ENCODE data around the gene MAN1C1. TPM values are rescaled to one million over a fixed set of nuclear protein-coding genes. Genes with fewer than 3 reads are reported as not detected.

The MAN1C1 gene
- total RNA-seq, 1 experiment from 2014 or later = 9.3 TPM

DNA sequence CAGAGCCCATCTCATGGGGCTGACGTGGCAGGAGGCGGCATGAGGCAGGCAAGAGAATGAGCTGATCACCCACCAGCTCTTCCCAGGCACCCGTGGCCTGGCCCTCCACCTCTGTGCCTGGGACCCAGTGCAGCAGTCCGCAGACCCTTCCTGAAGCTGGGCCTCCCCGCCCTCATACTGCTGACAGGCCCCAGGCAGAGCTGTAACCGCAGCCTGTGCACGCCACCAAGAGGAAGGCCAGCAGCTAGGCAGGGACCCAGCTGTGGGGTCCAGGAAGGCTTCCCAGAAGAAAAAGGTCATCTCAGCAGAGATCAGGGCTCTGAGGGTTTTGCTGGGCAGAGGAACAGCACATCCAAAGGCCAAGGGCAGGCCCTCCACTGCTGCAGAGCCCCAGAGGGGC is 193.3 kb downstream of the MAN1C1 start:
- H3K4me3 Mint-ChIP-seq = no peak overlapping the region

More for the DNA sequence above, 193.3 kb downstream of the MAN1C1 start:
- no peak overlapping the region for H2AK5ac ChIP-seq (ENCODE audit: insufficient read length, low read length)
- TF ChIP-seq, protein P1, sequence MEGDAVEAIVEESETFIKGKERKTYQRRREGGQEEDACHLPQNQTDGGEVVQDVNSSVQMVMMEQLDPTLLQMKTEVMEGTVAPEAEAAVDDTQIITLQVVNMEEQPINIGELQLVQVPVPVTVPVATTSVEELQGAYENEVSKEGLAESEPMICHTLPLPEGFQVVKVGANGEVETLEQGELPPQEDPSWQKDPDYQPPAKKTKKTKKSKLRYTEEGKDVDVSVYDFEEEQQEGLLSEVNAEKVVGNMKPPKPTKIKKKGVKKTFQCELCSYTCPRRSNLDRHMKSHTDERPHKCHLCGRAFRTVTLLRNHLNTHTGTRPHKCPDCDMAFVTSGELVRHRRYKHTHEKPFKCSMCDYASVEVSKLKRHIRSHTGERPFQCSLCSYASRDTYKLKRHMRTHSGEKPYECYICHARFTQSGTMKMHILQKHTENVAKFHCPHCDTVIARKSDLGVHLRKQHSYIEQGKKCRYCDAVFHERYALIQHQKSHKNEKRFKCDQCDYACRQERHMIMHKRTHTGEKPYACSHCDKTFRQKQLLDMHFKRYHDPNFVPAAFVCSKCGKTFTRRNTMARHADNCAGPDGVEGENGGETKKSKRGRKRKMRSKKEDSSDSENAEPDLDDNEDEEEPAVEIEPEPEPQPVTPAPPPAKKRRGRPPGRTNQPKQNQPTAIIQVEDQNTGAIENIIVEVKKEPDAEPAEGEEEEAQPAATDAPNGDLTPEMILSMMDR (conservative IDR thresholded peaks at IDR 0.05) = no peak
- H3K79me1 ChIP-seq (ENCODE audit: insufficient read depth, low read depth, low read length, poor library complexity, severe bottlenecking) = no peaks in the 10 kb centered on the region
- no peak overlapping the region for H4K91ac ChIP-seq (ENCODE audit: insufficient read length, low read depth, low read length)
- no peaks in the 10 kb centered on the region for H3K79me2 ChIP-seq (ENCODE audit: insufficient read depth, low read length)
- no peak overlapping the region for H3K9ac ChIP-seq (ENCODE audit: extremely low read depth, insufficient read length, low read length)
- no peaks in the 10 kb centered on the region for H3K27me3 ChIP-seq (ENCODE audit: insufficient read depth, low read length)
- H4K8ac ChIP-seq (replicated peaks; ENCODE audit: insufficient read length, low read depth, low read length) = no peak overlapping the region
- no peaks in the 10 kb centered on the region for H3K23me2 ChIP-seq (ENCODE audit: insufficient read length, low read depth, low read length, poor library complexity, severe bottlenecking)
- no peak overlapping the region for H2AFZ ChIP-seq (ENCODE audit: low read length)
- no peak overlapping the region for H4K5ac ChIP-seq (ENCODE audit: insufficient read length, low read depth, low read length)
- H3K4me1 ChIP-seq (ENCODE audit: insufficient read depth, low read length) = no peaks in the 10 kb centered on the region
- H4K20me1 ChIP-seq (ENCODE audit: control insufficient read depth, insufficient read depth, insufficient read length) = no peaks in the 10 kb centered on the region
- peaks cover 18 to 66% (median 42%) of the 10 kb centered on the region in 3 experiments; a peak in 6 of 7 replicates for H3K36me3 Mint-ChIP-seq (ENCODE audit: insufficient read depth in 1 of 3, low read depth in 3 of 3)
- H2BK120ac ChIP-seq (ENCODE audit: low read depth, low read length, poor library complexity, severe bottlenecking) = no peak overlapping the region
- H2BK5ac ChIP-seq (ENCODE audit: insufficient read length, low read length) = no peak overlapping the region
- no peak overlapping the region for H3K18ac ChIP-seq (ENCODE audit: insufficient read length, low read depth, low read length)
- no peak overlapping the region for H3K4me2 ChIP-seq (ENCODE audit: insufficient read depth, insufficient read length, low read length)
- H3K4me1 Mint-ChIP-seq = peaks cover 2 to 6% of the 10 kb centered on the region in 2 experiments; a peak in 3 of 4 replicates
- H3K4ac ChIP-seq (ENCODE audit: low read depth, low read length) = no peak overlapping the region
- H2BK15ac ChIP-seq (ENCODE audit: low read depth, low read length) = no peak overlapping the region
- H2BK20ac ChIP-seq (ENCODE audit: low read depth, low read length, poor library complexity, severe bottlenecking) = no peak overlapping the region
- no peak overlapping the region for H3K27ac ChIP-seq (ENCODE audit: insufficient read length, low read depth, low read length)
- H3K23ac ChIP-seq (ENCODE audit: insufficient read length, low read depth, low read length) = no peak overlapping the region
- no peaks in the 10 kb centered on the region for H3K27me3 Mint-ChIP-seq (ENCODE audit: low read depth)
- no peak overlapping the region for H3K56ac ChIP-seq (ENCODE audit: insufficient read length, low read depth, low read length)
- no peak overlapping the region for H3T11ph ChIP-seq (ENCODE audit: low read length)
- no peaks in the 10 kb centered on the region for H3K9me3 Mint-ChIP-seq
- H3K9me3 ChIP-seq (ENCODE audit: control insufficient read depth, low read depth, low read length) = no peaks in the 10 kb centered on the region
- no peak overlapping the region for H3K14ac ChIP-seq (ENCODE audit: insufficient read depth, low read length)
- no peak overlapping the region for H2BK12ac ChIP-seq (ENCODE audit: insufficient read length, low read depth, low read length)
- WGBS (ENCODE audit: extremely low coverage, insufficient read length, low lambda C conversion rate) = no CpG with 5 or more reads among the region's 7 CpGs
- no peak for DNase-seq
- H3K27ac Mint-ChIP-seq = no peak overlapping the region; a peak in 1 of 7 replicates
